ENCODE data around the gene RPL7A.

- TF ChIP-seq CTCF (IDR thresholded peaks at IDR 0.05): no peak
- TF ChIP-seq EP300 (IDR thresholded peaks at IDR 0.05): no peak
- TF ChIP-seq POLR2A (IDR thresholded peaks at IDR 0.05): no peak
Measured at GRCh38 chr9:133361507-133362092, 13.6 kb downstream of the RPL7A start.
